Measurements from ENCODE around the gene GPR152. TPM values are rescaled to one million over a fixed set of nuclear protein-coding genes. Genes with fewer than 3 reads are reported as not detected.

The GPR152 gene
- total RNA-seq, 1 donor from 2014 or later, result not detected

DNA sequence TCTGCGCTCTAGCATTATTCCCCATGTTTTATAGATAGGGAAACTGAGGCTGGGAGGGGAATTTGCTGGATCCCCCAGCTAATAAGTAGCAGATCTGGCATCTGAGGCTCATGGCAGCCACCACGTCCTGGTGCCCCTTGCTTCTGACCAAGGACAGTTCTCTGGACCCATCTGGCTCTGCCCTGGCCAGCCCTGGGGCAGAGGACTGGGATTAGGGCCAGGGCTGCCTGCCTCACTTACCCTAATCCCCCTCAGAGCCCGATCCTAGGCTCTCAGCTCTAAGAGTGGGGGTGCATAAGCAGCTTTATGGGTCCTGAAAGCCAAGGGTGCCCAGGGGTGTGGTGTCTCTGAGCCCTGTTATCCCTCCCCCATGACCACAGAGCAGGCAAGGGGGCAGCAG, 2.5 kb upstream of the GPR152 start, which contains the start of gene CABP4:
Gene CABP4, plus strand, starts transcription at position 301 of the 400 bp plus-strand sequence. Its CDS starts 70 bp downstream, at position 371.
- Mint-ChIP-seq H3K36me3 (no peaks in the 10 kb centered on the region), H3K27me3 (ENCODE audit: low read depth) (no peaks in the 10 kb centered on the region), H3K27ac (no peak within 1 kb of the TSS), H3K4me1 (peaks cover 3% of the 10 kb centered on the region), H3K4me3 (no peak within 1 kb of the TSS), H3K9me3 (no peaks in the 10 kb centered on the region)
- TF ChIP-seq, protein P1, sequence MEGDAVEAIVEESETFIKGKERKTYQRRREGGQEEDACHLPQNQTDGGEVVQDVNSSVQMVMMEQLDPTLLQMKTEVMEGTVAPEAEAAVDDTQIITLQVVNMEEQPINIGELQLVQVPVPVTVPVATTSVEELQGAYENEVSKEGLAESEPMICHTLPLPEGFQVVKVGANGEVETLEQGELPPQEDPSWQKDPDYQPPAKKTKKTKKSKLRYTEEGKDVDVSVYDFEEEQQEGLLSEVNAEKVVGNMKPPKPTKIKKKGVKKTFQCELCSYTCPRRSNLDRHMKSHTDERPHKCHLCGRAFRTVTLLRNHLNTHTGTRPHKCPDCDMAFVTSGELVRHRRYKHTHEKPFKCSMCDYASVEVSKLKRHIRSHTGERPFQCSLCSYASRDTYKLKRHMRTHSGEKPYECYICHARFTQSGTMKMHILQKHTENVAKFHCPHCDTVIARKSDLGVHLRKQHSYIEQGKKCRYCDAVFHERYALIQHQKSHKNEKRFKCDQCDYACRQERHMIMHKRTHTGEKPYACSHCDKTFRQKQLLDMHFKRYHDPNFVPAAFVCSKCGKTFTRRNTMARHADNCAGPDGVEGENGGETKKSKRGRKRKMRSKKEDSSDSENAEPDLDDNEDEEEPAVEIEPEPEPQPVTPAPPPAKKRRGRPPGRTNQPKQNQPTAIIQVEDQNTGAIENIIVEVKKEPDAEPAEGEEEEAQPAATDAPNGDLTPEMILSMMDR (IDR thresholded peaks at IDR 0.05; ENCODE audit: unreplicated experiment), result no peak
- no peak for DNase-seq (ENCODE audit: low spot score in 2 of 2, unreplicated experiment in 2 of 2)

DNA sequence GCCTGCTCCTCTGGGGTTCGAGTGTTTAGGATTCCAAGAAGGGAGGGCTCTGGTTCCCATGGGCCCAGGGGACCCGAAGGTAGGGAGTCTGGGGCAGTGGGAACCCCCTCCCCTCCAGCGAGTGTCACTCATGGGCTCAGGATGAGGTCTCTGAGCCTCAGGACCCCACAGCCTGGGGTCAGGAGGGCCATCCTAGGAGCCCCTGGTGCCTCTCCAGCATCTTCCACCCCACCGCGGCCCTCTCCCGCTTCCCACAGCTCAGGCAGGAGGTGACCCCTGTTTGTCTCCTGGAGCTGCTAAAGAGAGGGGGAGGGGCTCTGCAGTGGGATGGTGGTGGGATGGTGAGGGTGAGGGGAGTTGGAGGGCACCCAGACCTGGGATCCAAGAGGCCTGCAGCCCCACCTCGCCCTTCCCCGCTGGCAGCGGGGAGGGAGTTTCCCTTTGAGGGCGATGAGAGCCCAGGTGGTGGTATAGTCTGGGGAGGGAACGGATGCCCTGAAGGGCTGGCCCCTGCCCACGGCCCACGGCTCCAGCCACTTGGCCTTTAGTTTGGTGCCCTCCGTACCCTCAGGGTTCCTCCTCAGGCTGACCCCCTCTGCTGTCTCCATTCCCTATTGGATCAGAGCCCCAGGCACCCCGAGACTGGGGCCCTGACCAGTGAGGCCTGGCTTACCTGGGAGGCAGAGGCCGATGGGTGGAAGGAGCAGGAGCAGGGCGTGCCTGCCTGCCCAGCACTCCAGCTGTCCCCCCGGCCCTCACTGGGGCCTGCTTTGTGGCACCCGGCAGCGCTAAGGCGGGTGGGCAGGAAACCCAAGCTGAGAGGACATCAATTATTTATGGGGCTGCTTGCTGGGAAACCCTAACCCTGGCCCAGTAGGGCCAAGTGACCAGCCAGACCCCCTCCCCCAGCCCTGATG, 1.5 kb upstream of the GPR152 start:
- Mint-ChIP-seq H3K9me3 (no peaks in the 10 kb centered on the region), H3K27me3 (ENCODE audit: low read depth) (no peaks in the 10 kb centered on the region), H3K4me3 (no peak overlapping the region), H3K27ac (no peak overlapping the region), H3K4me1 (no peaks in the 10 kb centered on the region), H3K36me3 (no peaks in the 10 kb centered on the region)
- DNase-seq (ENCODE audit: low spot score in 2 of 2, unreplicated experiment in 2 of 2), result no peak
- TF ChIP-seq, protein P1 (IDR thresholded peaks at IDR 0.05; ENCODE audit: unreplicated experiment), result no peak

GRCh38 chr11:67451658-67451976, 912 bp downstream of the GPR152 start:
- DNase-seq (ENCODE audit: low spot score in 2 of 2, unreplicated experiment in 2 of 2), result no peak
- Mint-ChIP-seq H3K27ac (no peak overlapping the region), H3K4me1 (no peaks in the 10 kb centered on the region), H3K4me3 (no peak overlapping the region), H3K27me3 (ENCODE audit: low read depth) (no peaks in the 10 kb centered on the region), H3K9me3 (no peaks in the 10 kb centered on the region), H3K36me3 (no peaks in the 10 kb centered on the region)
- TF ChIP-seq, protein P1 (IDR thresholded peaks at IDR 0.05; ENCODE audit: unreplicated experiment), result no peak

- Mint-ChIP-seq H3K4me3 (no peak overlapping the region), H3K9me3 (no peaks in the 10 kb centered on the region), H3K4me1 (no peaks in the 10 kb centered on the region), H3K36me3 (no peaks in the 10 kb centered on the region), H3K27ac (no peak overlapping the region), H3K27me3 (ENCODE audit: low read depth) (no peaks in the 10 kb centered on the region)
- DNase-seq (ENCODE audit: low spot score in 2 of 2, unreplicated experiment in 2 of 2), result no peak
- TF ChIP-seq, protein P1 (IDR thresholded peaks at IDR 0.05; ENCODE audit: unreplicated experiment), result no peak
Measured at GRCh38 chr11:67450796-67451657, 1.5 kb downstream of the GPR152 start.

GRCh38 chr11:67449116-67449844, 3.2 kb downstream of the GPR152 start:
- DNase-seq (ENCODE audit: low spot score in 2 of 2, unreplicated experiment in 2 of 2), result no peak
- Mint-ChIP-seq H3K36me3 (no peaks in the 10 kb centered on the region), H3K27ac (no peak overlapping the region), H3K4me3 (no peak overlapping the region), H3K9me3 (no peaks in the 10 kb centered on the region), H3K27me3 (ENCODE audit: low read depth) (no peaks in the 10 kb centered on the region), H3K4me1 (peaks cover 8% of the 10 kb centered on the region)
- TF ChIP-seq, protein P1 (IDR thresholded peaks at IDR 0.05; ENCODE audit: unreplicated experiment), result no peak

Data from mesothelial cell of epicardium (in vitro differentiated cells).